Measurements from ENCODE around the gene CCDC112. TPM values are rescaled to one million over a fixed set of nuclear protein-coding genes. Genes with fewer than 3 reads are reported as not detected.
"Not testable (repeated sequence)": the region's sequence is repeated elsewhere in the genome, so short reads cannot be mapped to it uniquely, and the experiment has no call there.

CCDC112 gene
- polyA plus RNA-seq, 6 donors from 2014 or later, result 7.2 to 17.2 (median 11.4) TPM

- Mint-ChIP-seq H3K4me3 (no peak overlapping the region), H3K27me3 (no peaks in the 10 kb centered on the region), H3K9me3 (no peaks in the 10 kb centered on the region), H3K27ac (no peak overlapping the region), H3K4me1 (peaks cover 19 to 45% (median 25%) of the 10 kb centered on the region in 3 donors), H3K36me3 (no peaks in the 10 kb centered on the region)
- DNase-seq (no peak), ATAC-seq (ENCODE audit: low read depth in 2 of 2) (no peak)
Measured at GRCh38 chr5:115267617-115268016, 28.8 kb downstream of the CCDC112 start.

- Mint-ChIP-seq H3K36me3 (no peaks in the 10 kb centered on the region), H3K4me1 (peaks cover 16 to 43% (median 21%) of the 10 kb centered on the region in 3 donors), H3K4me3 (peak overlapping the region in 3 of 8 donors; percentile 40 to 93 (median 53)), H3K27ac (peak overlapping the region in 1 of 6 donors; percentile 28), H3K27me3 (no peaks in the 10 kb centered on the region), H3K9me3 (no peaks in the 10 kb centered on the region)
- ATAC-seq (ENCODE audit: low read depth in 2 of 2), result no peak
- DNase-seq, result no peak
Measured at GRCh38 chr5:115265220-115265619, 31.2 kb downstream of the CCDC112 start.

GRCh38 chr5:115264786-115265185 is 31.7 kb downstream of the CCDC112 start:
- DNase-seq (no peak), ATAC-seq (ENCODE audit: low read depth in 2 of 2) (no peak)
- Mint-ChIP-seq H3K4me1 (peaks cover 17 to 44% (median 24%) of the 10 kb centered on the region in 3 donors), H3K27ac (no peak overlapping the region), H3K4me3 (peak overlapping the region in 2 of 8 donors; percentile 53 to 93), H3K36me3 (no peaks in the 10 kb centered on the region), H3K9me3 (no peaks in the 10 kb centered on the region), H3K27me3 (no peaks in the 10 kb centered on the region)

- DNase-seq (no peak), ATAC-seq (ENCODE audit: low read depth in 2 of 2) (no peak)
- H3K27ac Mint-ChIP-seq, result peak overlapping the region; percentile 58 to 98 (median 97)
- H3K27me3 Mint-ChIP-seq, result no peaks in the 10 kb centered on the region
- H3K36me3 Mint-ChIP-seq, result no peaks in the 10 kb centered on the region
- peak overlapping the region; percentile 90 to 98 (median 94) for H3K4me3 Mint-ChIP-seq
- no peaks in the 10 kb centered on the region for H3K9me3 Mint-ChIP-seq
- H3K4me1 Mint-ChIP-seq, result peaks cover 29 to 61% (median 42%) of the 10 kb centered on the region in 3 donors
Measured at GRCh38 chr5:115263078-115263380, 33.4 kb downstream of the CCDC112 start.

GRCh38 chr5:115262321-115263077 is 34.0 kb downstream of the CCDC112 start, which contains the start of gene PGGT1B:
TSS of gene PGGT1B (minus strand) at chr5:115262877. CDS start at chr5:115262851, 26 bp downstream.
- peak; percentile 90 to 92 for ATAC-seq (ENCODE audit: low read depth in 2 of 2)
- Mint-ChIP-seq H3K4me1 (peaks cover 30 to 64% (median 45%) of the 10 kb centered on the region in 3 donors), H3K27me3 (no peaks in the 10 kb centered on the region), H3K36me3 (no peaks in the 10 kb centered on the region), H3K27ac (peak within 1 kb of the TSS; percentile 58 to 98 (median 97)), H3K4me3 (peak within 1 kb of the TSS; percentile 90 to 98 (median 94)), H3K9me3 (no peaks in the 10 kb centered on the region)
- peak; percentile 69 for DNase-seq

GRCh38 chr5:115262011-115262320 is 34.5 kb downstream of the CCDC112 start:
- no peaks in the 10 kb centered on the region for H3K27me3 Mint-ChIP-seq
- H3K36me3 Mint-ChIP-seq, result no peaks in the 10 kb centered on the region
- H3K27ac Mint-ChIP-seq, result peak overlapping the region; percentile 58 to 98 (median 97)
- DNase-seq, result no peak
- peaks cover 31 to 67% (median 48%) of the 10 kb centered on the region in 3 donors for H3K4me1 Mint-ChIP-seq
- no peaks in the 10 kb centered on the region for H3K9me3 Mint-ChIP-seq
- peak; percentile 23 to 27 for ATAC-seq (ENCODE audit: low read depth in 2 of 2)
- peak overlapping the region; percentile 90 to 98 (median 94) for H3K4me3 Mint-ChIP-seq

- Mint-ChIP-seq H3K27me3 (no peaks in the 10 kb centered on the region), H3K36me3 (no peaks in the 10 kb centered on the region), H3K9me3 (no peaks in the 10 kb centered on the region), H3K27ac (no peak overlapping the region), H3K4me1 (peaks cover 47 to 72% (median 61%) of the 10 kb centered on the region in 3 donors), H3K4me3 (peak overlapping the region in 2 of 8 donors; percentile 54 to 93)
- ATAC-seq (ENCODE audit: low read depth in 2 of 2) (no peak), DNase-seq (no peak)
Measured at GRCh38 chr5:115260248-115260647, 36.2 kb downstream of the CCDC112 start.

GRCh38 chr5:115257981-115258380 is 38.5 kb downstream of the CCDC112 start:
- H3K27ac Mint-ChIP-seq, result peak overlapping the region in 1 of 6 donors; percentile 91
- no peak for ATAC-seq (ENCODE audit: low read depth in 2 of 2)
- H3K4me3 Mint-ChIP-seq, result no peak overlapping the region
- no peaks in the 10 kb centered on the region for H3K9me3 Mint-ChIP-seq
- H3K4me1 Mint-ChIP-seq, result peaks cover 46 to 76% (median 68%) of the 10 kb centered on the region in 3 donors
- no peaks in the 10 kb centered on the region for H3K27me3 Mint-ChIP-seq
- no peak for DNase-seq
- H3K36me3 Mint-ChIP-seq, result no peaks in the 10 kb centered on the region

- H3K9me3 Mint-ChIP-seq; H3K36me3 Mint-ChIP-seq; H3K27me3 Mint-ChIP-seq; H3K4me3 Mint-ChIP-seq; DNase-seq; ATAC-seq (ENCODE audit: low read depth in 2 of 2): not testable (repeated sequence)
- peaks cover 23 to 36% (median 28%) of the 10 kb centered on the region in 3 donors for H3K4me1 Mint-ChIP-seq
- peak overlapping the region in 4 of 6 donors; percentile 25 to 87 (median 60) for H3K27ac Mint-ChIP-seq
Measured at GRCh38 chr5:115249379-115249778, 47.1 kb downstream of the CCDC112 start.

GRCh38 chr5:115246361-115246991 is 50.0 kb downstream of the CCDC112 start:
- Mint-ChIP-seq H3K4me1 (peaks cover 27 to 40% (median 31%) of the 10 kb centered on the region in 3 donors), H3K36me3 (peaks cover 5 to 7% of the 10 kb centered on the region in 2 donors), H3K4me3 (no peak overlapping the region), H3K27ac (peak overlapping the region in 1 of 6 donors; percentile 38), H3K9me3 (peaks cover 0 to 4% (median 0%) of the 10 kb centered on the region in 7 donors), H3K27me3 (no peaks in the 10 kb centered on the region)
- ATAC-seq (ENCODE audit: low read depth in 2 of 2) (peak in 1 of 2 donors; percentile 45), DNase-seq (peak; percentile 37)

- ATAC-seq (ENCODE audit: low read depth in 2 of 2) (no peak), DNase-seq (no peak)
- H3K27ac Mint-ChIP-seq, result no peak overlapping the region
- no peak overlapping the region for H3K4me3 Mint-ChIP-seq
- peaks cover 11 to 15% of the 10 kb centered on the region in 2 donors for H3K36me3 Mint-ChIP-seq
- peaks cover 15 to 25% (median 15%) of the 10 kb centered on the region in 3 donors for H3K4me1 Mint-ChIP-seq
- no peaks in the 10 kb centered on the region for H3K9me3 Mint-ChIP-seq
- no peaks in the 10 kb centered on the region for H3K27me3 Mint-ChIP-seq
Measured at GRCh38 chr5:115243412-115243811, 53.0 kb downstream of the CCDC112 start.

- no peak for ATAC-seq (ENCODE audit: low read depth in 2 of 2)
Measured at GRCh38 chr5:115241881-115242642, 54.4 kb downstream of the CCDC112 start.

GRCh38 chr5:115237066-115237465 is 59.4 kb downstream of the CCDC112 start:
- peaks cover 0 to 6% (median 4%) of the 10 kb centered on the region in 3 donors for H3K4me1 Mint-ChIP-seq
- DNase-seq, result no peak
- ATAC-seq (ENCODE audit: low read depth in 2 of 2), result no peak
- peaks cover 21 to 25% of the 10 kb centered on the region in 2 donors for H3K36me3 Mint-ChIP-seq
- H3K4me3 Mint-ChIP-seq, result no peak overlapping the region
- no peaks in the 10 kb centered on the region for H3K27me3 Mint-ChIP-seq
- no peaks in the 10 kb centered on the region for H3K9me3 Mint-ChIP-seq
- no peak overlapping the region for H3K27ac Mint-ChIP-seq

More at GRCh38 chr5:115241881-115242642, 54.4 kb downstream of the CCDC112 start:
- H3K36me3 Mint-ChIP-seq, result peaks cover 11 to 24% of the 10 kb centered on the region in 2 donors
- H3K4me1 Mint-ChIP-seq, result peaks cover 13 to 25% (median 15%) of the 10 kb centered on the region in 3 donors
- DNase-seq, result no peak
- no peak overlapping the region for H3K4me3 Mint-ChIP-seq
- no peaks in the 10 kb centered on the region for H3K9me3 Mint-ChIP-seq
- peak overlapping the region in 2 of 6 donors; percentile 84 to 89 for H3K27ac Mint-ChIP-seq
- no peaks in the 10 kb centered on the region for H3K27me3 Mint-ChIP-seq
